OCI-LY3 (cell line): ENCODE data around the gene DOCK9.

Experiments used
- EZH2phosphoT487 ChIP-seq: fragments of 200-600 bp; shearing (Covaris generic); IDR thresholded peaks from 2 replicates; pipeline ENCODE4 v1.6.1; 2018; ENCODE audit warnings: antibody characterized with exemption, mixed run types, low read depth
- TF ChIP-seq, protein P1 (sequence below): fragments of 200-600, 300-600 bp; sonication (generic); IDR thresholded peaks from 2 replicates; pipeline ENCODE4 v1.5.1; 2014; ENCODE audit warnings: antibody characterized with exemption, low read length, low read depth

- TF ChIP-seq, protein P1, sequence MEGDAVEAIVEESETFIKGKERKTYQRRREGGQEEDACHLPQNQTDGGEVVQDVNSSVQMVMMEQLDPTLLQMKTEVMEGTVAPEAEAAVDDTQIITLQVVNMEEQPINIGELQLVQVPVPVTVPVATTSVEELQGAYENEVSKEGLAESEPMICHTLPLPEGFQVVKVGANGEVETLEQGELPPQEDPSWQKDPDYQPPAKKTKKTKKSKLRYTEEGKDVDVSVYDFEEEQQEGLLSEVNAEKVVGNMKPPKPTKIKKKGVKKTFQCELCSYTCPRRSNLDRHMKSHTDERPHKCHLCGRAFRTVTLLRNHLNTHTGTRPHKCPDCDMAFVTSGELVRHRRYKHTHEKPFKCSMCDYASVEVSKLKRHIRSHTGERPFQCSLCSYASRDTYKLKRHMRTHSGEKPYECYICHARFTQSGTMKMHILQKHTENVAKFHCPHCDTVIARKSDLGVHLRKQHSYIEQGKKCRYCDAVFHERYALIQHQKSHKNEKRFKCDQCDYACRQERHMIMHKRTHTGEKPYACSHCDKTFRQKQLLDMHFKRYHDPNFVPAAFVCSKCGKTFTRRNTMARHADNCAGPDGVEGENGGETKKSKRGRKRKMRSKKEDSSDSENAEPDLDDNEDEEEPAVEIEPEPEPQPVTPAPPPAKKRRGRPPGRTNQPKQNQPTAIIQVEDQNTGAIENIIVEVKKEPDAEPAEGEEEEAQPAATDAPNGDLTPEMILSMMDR: no peak
- no peak for TF ChIP-seq EZH2phosphoT487
Observed at GRCh38 chr13:98892077-98892476, 85.8 kb downstream of the DOCK9 start.
